Pulmonary artery endothelial cell (primary cell): ENCODE results near the gene CLIP2. TPM values are rescaled to one million over a fixed set of nuclear protein-coding genes. Genes with fewer than 3 reads are reported as not detected.
"Not testable (repeated sequence)": the region's sequence is repeated elsewhere in the genome, so short reads cannot be mapped to it uniquely, and the experiment has no call there.

Source experiments
- DNase-seq: peaks from one replicate; pipeline ENCODE4 v3.0.0-alpha.2; 2011; ENCODE audit warnings: low read depth, low spot score
- total RNA-seq: library from RNA; depleted of rRNA; stranded (reverse); fragments of >200 nt; gene quantifications from 2 replicates; pipeline ENCODE4 v1.2.3, GENCODE V29; 2014

The CLIP2 gene
- total RNA-seq, 1 donor from 2014 or later = 18.1 TPM

- no peak for DNase-seq
Observed at GRCh38 chr7:74430961-74431466, 141.8 kb downstream of the CLIP2 start.

DNA sequence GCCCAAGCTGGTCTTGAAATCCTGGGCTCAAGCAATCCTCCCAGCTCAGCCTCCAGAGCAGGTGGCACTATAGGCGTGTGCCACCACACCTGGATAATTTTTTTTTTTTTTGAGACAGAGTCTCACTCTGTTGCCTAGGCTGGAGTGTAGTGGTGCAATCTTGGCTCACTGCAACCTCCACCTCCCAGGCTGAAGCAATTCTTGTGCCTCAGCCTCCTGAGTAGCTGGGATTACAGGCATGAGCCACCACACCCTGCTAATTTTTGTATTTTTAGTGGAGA lies 148.0 kb downstream of the CLIP2 start:
- DNase-seq = not testable (repeated sequence)

DNA sequence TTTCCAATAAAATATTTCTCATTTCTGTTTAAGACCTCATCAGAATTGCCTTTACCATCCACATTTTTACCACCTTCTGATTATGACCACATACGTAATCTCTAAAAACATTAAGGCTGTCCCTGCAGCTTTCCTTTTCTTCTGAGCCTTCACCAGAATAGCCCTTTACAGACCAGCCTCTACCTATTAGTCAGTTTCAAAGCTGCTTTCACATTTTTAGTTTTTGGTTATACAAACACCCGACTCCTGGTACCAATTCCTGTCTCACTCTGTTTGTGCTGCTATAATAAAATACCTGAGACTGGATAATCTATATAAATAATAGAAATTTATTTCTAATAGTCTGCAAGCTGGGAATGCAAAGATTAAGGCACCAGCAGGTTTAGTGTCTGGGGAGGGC lies 149.1 kb downstream of the CLIP2 start:
- no peak for DNase-seq

- no peak for DNase-seq
Observed at GRCh38 chr7:74439541-74439940, 150.3 kb downstream of the CLIP2 start.

DNA sequence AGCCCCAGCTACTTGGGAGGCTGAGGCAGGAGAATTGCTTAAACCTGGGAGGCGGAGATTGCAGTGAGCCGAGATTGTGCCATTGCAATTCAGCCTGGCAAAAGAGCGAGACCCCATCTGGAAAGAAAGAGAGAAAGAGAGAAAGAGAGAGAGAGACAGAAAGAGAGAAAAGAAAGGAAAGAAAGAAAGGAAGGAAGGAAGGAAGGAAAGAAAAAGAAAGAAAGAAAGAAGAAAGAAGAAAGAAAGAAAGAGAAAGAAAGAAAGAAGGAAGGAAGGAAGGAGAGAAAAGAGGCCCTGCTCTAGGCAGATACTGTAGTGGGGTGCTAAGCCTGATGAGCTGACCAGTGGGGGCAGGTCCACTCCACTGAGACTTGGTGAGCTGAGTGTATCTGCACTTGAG lies 150.9 kb downstream of the CLIP2 start:
- not testable (repeated sequence) for DNase-seq

DNA sequence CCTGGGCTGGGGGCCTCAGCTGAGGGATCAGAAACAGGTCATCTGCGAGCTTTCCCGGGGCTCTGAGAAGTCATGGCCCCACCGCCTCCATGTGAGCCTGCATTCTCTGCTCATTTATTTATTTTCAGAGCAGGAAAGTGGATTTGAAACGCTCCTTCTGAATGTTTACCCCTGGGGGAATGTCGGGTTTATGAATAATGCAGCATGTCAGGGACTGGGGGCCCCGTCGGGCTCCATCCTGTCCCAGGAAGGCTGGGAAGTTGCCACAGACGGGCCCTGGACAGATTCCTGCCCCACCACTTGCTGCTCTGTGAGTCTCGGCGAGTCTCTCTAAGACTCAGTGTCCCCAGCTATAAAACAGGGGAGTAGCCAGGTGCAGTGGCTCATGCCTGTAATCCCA lies 152.6 kb downstream of the CLIP2 start:
- no peak for DNase-seq

DNA sequence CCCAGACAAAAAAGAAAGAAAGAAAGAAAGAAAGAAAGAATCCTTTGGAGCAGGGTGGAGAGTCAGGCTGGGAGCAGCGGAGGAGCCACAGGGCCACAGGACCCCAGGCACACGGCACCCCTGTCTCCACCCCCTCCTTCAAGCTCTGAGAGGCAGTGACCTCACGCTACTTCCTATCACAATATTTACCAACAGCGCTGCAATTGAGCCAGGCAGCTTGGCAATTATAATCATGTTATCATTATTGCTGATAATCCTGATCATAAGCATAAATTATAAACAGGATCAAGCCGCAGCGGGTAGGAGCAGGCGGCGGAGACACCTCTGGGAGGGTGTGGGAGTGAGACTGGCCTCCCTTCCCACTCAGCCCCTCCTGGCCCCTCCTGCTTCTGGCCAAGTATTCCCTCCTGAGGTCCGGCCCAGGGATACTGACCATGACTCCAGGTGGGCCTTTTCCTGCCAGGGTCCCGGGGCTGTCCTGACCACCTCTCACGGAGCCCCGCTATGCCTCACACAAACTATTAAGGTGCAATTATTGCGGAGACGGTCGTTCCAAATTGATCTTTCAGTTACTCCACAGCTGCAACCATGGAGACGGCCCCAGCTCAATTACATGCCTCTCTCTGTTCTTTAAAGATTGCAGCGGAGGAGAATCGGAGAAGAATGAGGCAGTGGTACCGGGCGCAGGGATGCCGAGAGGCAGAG lies 154.5 kb downstream of the CLIP2 start:
- no peak for DNase-seq

DNA sequence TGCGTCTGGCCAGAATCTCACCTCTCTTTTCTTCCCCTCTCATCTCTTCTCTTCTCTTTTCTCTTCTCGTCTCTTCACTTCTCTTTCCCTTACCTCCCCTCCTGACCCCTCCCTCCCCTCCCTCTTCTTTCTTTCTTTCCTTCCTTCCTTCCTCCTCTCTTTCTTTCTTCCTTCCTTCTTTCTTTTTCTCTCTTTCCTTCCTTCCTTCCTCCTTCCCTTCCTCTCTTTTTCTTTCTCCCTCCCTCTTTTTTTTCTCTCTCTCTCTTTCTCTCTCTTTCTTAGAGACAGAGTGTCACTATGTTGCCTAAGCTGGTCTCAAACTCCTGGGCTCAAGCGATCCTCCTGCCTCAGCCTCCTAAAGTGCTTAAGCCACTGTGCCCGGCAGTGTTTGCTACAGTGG lies 159.9 kb downstream of the CLIP2 start:
- DNase-seq = no peak

- DNase-seq = peak; percentile 11
Observed at GRCh38 chr7:74449809-74450397, 160.7 kb downstream of the CLIP2 start.

GRCh38 chr7:74452748-74453321 lies 163.6 kb downstream of the CLIP2 start:
- no peak for DNase-seq

GRCh38 chr7:74453322-74454011 lies 164.3 kb downstream of the CLIP2 start, which contains the start of gene GTF2IRD1:
GTF2IRD1 (plus strand) TSS chr7:74453906; CDS start chr7:74508081, 54,175 bp downstream.
- peak; percentile 8 for DNase-seq

GRCh38 chr7:74454021-74454924 lies 165.1 kb downstream of the CLIP2 start:
- no peak for DNase-seq

DNA sequence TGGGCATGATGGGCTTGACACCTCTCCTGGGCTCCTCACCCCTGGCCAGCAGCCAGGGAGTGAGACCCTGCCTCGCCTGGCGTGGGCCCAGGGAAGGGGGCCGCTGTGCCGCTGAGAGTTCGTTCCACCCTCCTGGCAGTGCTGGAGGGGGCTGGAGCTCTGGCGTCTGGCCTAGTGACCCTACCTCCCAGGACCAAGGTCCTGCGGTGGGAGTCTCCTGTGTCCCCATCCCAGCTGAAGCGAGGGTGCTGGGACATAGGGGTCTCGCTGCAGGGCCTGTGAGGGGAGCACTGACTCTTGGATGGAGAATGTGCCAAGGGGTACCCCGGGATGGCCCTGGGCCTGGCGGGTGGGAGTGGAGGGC lies 165.7 kb downstream of the CLIP2 start:
- no peak for DNase-seq

GRCh38 chr7:74455291-74455804 lies 166.1 kb downstream of the CLIP2 start:
- no peak for DNase-seq

Other genes starting within 250 kb of the CLIP2 start
- gene LIMK1, start 205.6 kb upstream of the CLIP2 start, total RNA-seq = 23.0 and 29.4 TPM in 2 replicates
- 538 and 793 TPM in 2 replicates for gene EIF4H, start 115.1 kb upstream of the CLIP2 start, total RNA-seq
- 0.20 and 0.32 TPM in 2 replicates for gene LAT2, start 79.4 kb upstream of the CLIP2 start, total RNA-seq
- 32.7 and 44.4 TPM in 2 replicates for gene RFC2, start 35.0 kb upstream of the CLIP2 start, total RNA-seq
- 5.4 and 6.7 TPM in 2 replicates for gene GTF2IRD1, start 164.5 kb downstream of the CLIP2 start, total RNA-seq